ENCODE measurements around the gene C19orf25.
"Not testable (repeated sequence)": the region's sequence is repeated elsewhere in the genome, so short reads cannot be mapped to it uniquely, and the experiment has no call there.

C19orf25 gene

GRCh38 chr19:1445932-1446712, 32.9 kb downstream of the C19orf25 start:
- no peak for FAIRE-seq

GRCh38 chr19:1445185-1445931, 33.7 kb downstream of the C19orf25 start:
- no peak for FAIRE-seq

GRCh38 chr19:1441677-1442438, 37.2 kb downstream of the C19orf25 start:
- no peak for FAIRE-seq

- no peak for FAIRE-seq
Observed at GRCh38 chr19:1441022-1441426, 38.0 kb downstream of the C19orf25 start.

GRCh38 chr19:1440418-1440801, 38.6 kb downstream of the C19orf25 start:
- FAIRE-seq = no peak

GRCh38 chr19:1439525-1440417, 39.2 kb downstream of the C19orf25 start:
- not testable (repeated sequence) for FAIRE-seq

- no peak for FAIRE-seq
Observed at GRCh38 chr19:1438933-1439354, 40.1 kb downstream of the C19orf25 start.

- FAIRE-seq = peak; percentile 61
Observed at GRCh38 chr19:1438035-1438932, 40.7 kb downstream of the C19orf25 start, which contains the start of gene RPS15. RPS15 (plus strand) TSS chr19:1438396; CDS start chr19:1438426, 30 bp downstream.

- no peak for FAIRE-seq
Observed at GRCh38 chr19:1437609-1438008, 41.4 kb downstream of the C19orf25 start.

- no peak for FAIRE-seq
Observed at GRCh38 chr19:1435378-1435989, 43.5 kb downstream of the C19orf25 start.

- FAIRE-seq = no peak
Observed at GRCh38 chr19:1434577-1435060, 44.4 kb downstream of the C19orf25 start.

- no peak for FAIRE-seq
Observed at GRCh38 chr19:1434040-1434366, 45.0 kb downstream of the C19orf25 start.

GRCh38 chr19:1433119-1434039, 45.6 kb downstream of the C19orf25 start:
- FAIRE-seq = no peak

- no peak for FAIRE-seq
Observed at GRCh38 chr19:1432507-1432887, 46.5 kb downstream of the C19orf25 start.

- FAIRE-seq = no peak
Observed at GRCh38 chr19:1431759-1432506, 47.1 kb downstream of the C19orf25 start.

- no peak for FAIRE-seq
Observed at GRCh38 chr19:1430246-1430645, 48.8 kb downstream of the C19orf25 start.

- no peak for FAIRE-seq
Observed at GRCh38 chr19:1429750-1430149, 49.3 kb downstream of the C19orf25 start.

- FAIRE-seq = no peak
Observed at GRCh38 chr19:1428738-1429391, 50.1 kb downstream of the C19orf25 start.

All from TTC549 (cell line).